HCT116 (cell line): ENCODE measurements around the gene SLC22A4. TPM values are rescaled to one million over a fixed set of nuclear protein-coding genes. Genes with fewer than 3 reads are reported as not detected.

ENCODE experiments used
- ATAC-seq: fragments of 200-7000 bp; cut with Tn5 transposase; 2 replicates; pipeline ENCODE4 v1.9.1; 2020; ENCODE audit warnings: mild to moderate bottlenecking, moderate library complexity
- BruUV-seq: library from RNA; stranded (reverse); fragments of 400-500 nt; replicated peaks from 2 replicates; lab custom pipeline; 2021; lab: Mats Ljungman, UMichigan
- CTCF ChIA-PET: fragments of 300-600 bp; sonication (Branson Sonifier 250); formaldehyde crosslinking; loops from one replicate; lab custom pipeline; 2021; ENCODE audit warnings: antibody characterized with exemption; lab: Charles Lee
- POLR2A ChIA-PET: fragments of 300-600, 350-600 bp; sonication (Branson Sonifier 250); formaldehyde crosslinking; loops from one replicate; lab custom pipeline; 2021; ENCODE audit warnings: antibody characterized with exemption; lab: Charles Lee
- RAD21 ChIA-PET, 2 experiments: fragments of 300-600 bp; sonication (Branson Sonifier 250); formaldehyde crosslinking; loops; one replicate each; lab custom pipeline; 2023; ENCODE audit warnings: low total read pairs in 2 of 2; ENCODE audit not compliant: uncharacterized antibody in 2 of 2, unreplicated experiment in 2 of 2, low non-redundant PET in 1 of 2; lab: Charles Lee
- DNase-seq: peaks from one replicate; pipeline ENCODE4 v3.0.0-alpha.2; 2010; ENCODE audit warnings: low read depth, low spot score
- H2AFZ ChIP-seq: fragments of 200-600 bp; shearing (Covaris generic), sonication (generic); 2 replicates; pipeline ENCODE4 v1.6.1; 2017; ENCODE audit warnings: low read depth, mixed run types, mixed read lengths, antibody characterized with exemption, low read length; ENCODE audit not compliant: poor library complexity, severe bottlenecking
- H3K27ac ChIP-seq: 2 replicates; pipeline ENCODE4 v1.5.1; 2012; ENCODE audit warnings: low read depth, low read length
- H3K27me3 ChIP-seq: fragments of 200-600 bp; sonication (generic); 2 replicates; pipeline ENCODE4 v1.6.1; 2016; ENCODE audit warnings: mixed run types, low read length, mixed read lengths; ENCODE audit not compliant: insufficient read depth
- H3K36me3 ChIP-seq, 2 experiments: fragments of 200-500 bp in 1 of 2; fragments of 200-600 bp in 1 of 2; sonication (Bioruptor generic) in 1 of 2; sonication (generic) in 1 of 2; 2 replicates each; pipeline versions ENCODE4 v1.5.1 to v1.6.1; 2014 to 2016; ENCODE audit warnings: low read length in 2 of 2, inconsistent platforms in 1 of 2, mixed read lengths in 1 of 2, mixed run types in 1 of 2; ENCODE audit not compliant: insufficient read depth in 2 of 2, control insufficient read depth in 1 of 2
- H3K4me1 ChIP-seq, 2 experiments: fragments of 200-600 bp in 1 of 2; sonication (generic) in 1 of 2; 2 replicates each; pipeline versions ENCODE4 v1.5.1 to v1.6.1; 2012 to 2017; ENCODE audit warnings: low read length in 2 of 2, inconsistent platforms in 1 of 2, mild to moderate bottlenecking in 1 of 2, mixed read lengths in 1 of 2, mixed run types in 1 of 2, moderate library complexity in 1 of 2; ENCODE audit not compliant: insufficient read depth in 2 of 2, control insufficient read depth in 1 of 2
- H3K4me2 ChIP-seq: fragments of 200-600 bp; sonication (generic); 2 replicates; pipeline ENCODE4 v1.6.1; 2017; ENCODE audit warnings: mixed run types, low read length, mixed read lengths
- H3K4me3 ChIP-seq, 2 experiments: fragments of 200-600 bp in 1 of 2; sonication (generic) in 1 of 2; replicated peaks in 1 of 2; 2 replicates each; pipeline ENCODE4 v1.5.1; 2011 to 2016; ENCODE audit warnings: low read length in 2 of 2, control low read depth in 1 of 2, low read depth in 1 of 2, mild to moderate bottlenecking in 1 of 2, mixed read lengths in 1 of 2, mixed run types in 1 of 2
- H3K79me2 ChIP-seq: fragments of 200-600 bp; sonication (generic); 2 replicates; pipeline ENCODE4 v1.6.1; 2017; ENCODE audit warnings: mild to moderate bottlenecking, mixed run types, low read length, moderate library complexity, mixed read lengths; ENCODE audit not compliant: insufficient read depth
- H3K9ac ChIP-seq: fragments of 200-600 bp; sonication (generic); 2 replicates; pipeline ENCODE4 v1.6.1; 2016; ENCODE audit warnings: low read length, mixed read lengths
- H3K9me2 ChIP-seq: fragments of 200-600 bp; sonication (generic), shearing (Covaris generic); 2 replicates; pipeline ENCODE4 v1.6.1; 2017; ENCODE audit warnings: mixed run types, mild to moderate bottlenecking, moderate library complexity; ENCODE audit not compliant: insufficient read depth
- H3K9me3 ChIP-seq, 2 experiments: fragments of 200-500 bp in 1 of 2; fragments of 200-600 bp in 1 of 2; sonication (Bioruptor generic) in 1 of 2; sonication (generic) in 1 of 2; 2 replicates each; pipeline ENCODE4 v1.6.1; 2014 to 2017; ENCODE audit warnings: low read length in 2 of 2, mixed read lengths in 2 of 2, inconsistent platforms in 1 of 2, low read depth in 1 of 2, mild to moderate bottlenecking in 1 of 2, mixed run types in 1 of 2, moderate library complexity in 1 of 2; ENCODE audit not compliant: control insufficient read depth in 1 of 2, insufficient read depth in 1 of 2
- H4K20me1 ChIP-seq: fragments of 200-600 bp; sonication (generic), shearing (Covaris generic); 2 replicates; pipeline ENCODE4 v1.6.1; 2017; ENCODE audit warnings: mixed run types, mild to moderate bottlenecking, moderate library complexity; ENCODE audit not compliant: insufficient read depth
- ATF3 ChIP-seq: IDR thresholded peaks from 2 replicates; pipeline ENCODE4 v1.6.1; 2012
- CBX3 ChIP-seq: IDR thresholded peaks from 2 replicates; pipeline ENCODE4 v1.6.1; 2012; ENCODE audit warnings: low read depth
- CEBPB ChIP-seq: IDR thresholded peaks from 2 replicates; pipeline ENCODE4 v1.6.1; 2012; ENCODE audit warnings: low read depth
- CTCF ChIP-seq, 3 experiments: fragments of 200-600 bp in 1 of 3; sonication (generic) in 1 of 3; IDR thresholded peaks in 2 of 3; conservative IDR thresholded peaks in 1 of 3; 2 replicates each; pipeline ENCODE4 v1.5.1; 2012 to 2017; ENCODE audit warnings: low read depth in 2 of 3, low read length in 2 of 3, antibody characterized with exemption in 1 of 3, borderline replicate concordance in 1 of 3, control low read depth in 1 of 3, mild to moderate bottlenecking in 1 of 3, mixed read lengths in 1 of 3, mixed run types in 1 of 3, moderate library complexity in 1 of 3; ENCODE audit not compliant: insufficient read depth in 1 of 3
- EZH2 ChIP-seq: fragments of 200-600 bp; sonication (generic); IDR thresholded peaks from 2 replicates; pipeline ENCODE4 v1.6.1; 2017; ENCODE audit warnings: antibody characterized with exemption, mixed run types
- EZH2phosphoT487 ChIP-seq: fragments of 200-600 bp; IDR thresholded peaks from 2 replicates; pipeline ENCODE4 v1.6.1; 2018; ENCODE audit warnings: antibody characterized with exemption, borderline replicate concordance
- FOSL1 ChIP-seq: IDR thresholded peaks from 2 replicates; pipeline ENCODE4 v1.6.1; 2012; ENCODE audit warnings: low read depth
- JUND ChIP-seq: IDR thresholded peaks from 2 replicates; pipeline ENCODE4 v1.6.1; 2012
- MAX ChIP-seq: IDR thresholded peaks from 2 replicates; pipeline ENCODE4 v1.6.1; 2012
- POLR2A ChIP-seq: IDR thresholded peaks from 2 replicates; pipeline ENCODE4 v1.7.0; 2011; ENCODE audit warnings: borderline replicate concordance; ENCODE audit not compliant: insufficient read depth, insufficient read length; ENCODE audit errors: extremely low read depth
- POLR2AphosphoS5 ChIP-seq: IDR thresholded peaks from 2 replicates; pipeline ENCODE4 v1.6.1; 2011; ENCODE audit warnings: mild to moderate bottlenecking, low read depth, low read length, moderate library complexity
- RAD21 ChIP-seq: IDR thresholded peaks from 2 replicates; pipeline ENCODE4 v1.6.1; 2012; ENCODE audit warnings: low read depth, mild to moderate bottlenecking
- SIN3A ChIP-seq: IDR thresholded peaks from 2 replicates; pipeline ENCODE4 v1.6.1; 2012; ENCODE audit warnings: low read depth
- TCF7L2 ChIP-seq: IDR thresholded peaks from 2 replicates; pipeline ENCODE4 v1.7.0; 2011; ENCODE audit warnings: borderline replicate concordance, inconsistent platforms; ENCODE audit not compliant: insufficient read depth, insufficient read length; ENCODE audit errors: extremely low read depth
- ZFX ChIP-seq: fragments of 450-650 bp; IDR thresholded peaks from 2 replicates; pipeline ENCODE4 v1.6.1; 2017
- ZNF274 ChIP-seq: fragments of 200-500 bp; sonication (Bioruptor generic); IDR thresholded peaks from 2 replicates; pipeline ENCODE4 v1.6.1; 2014; ENCODE audit warnings: mild to moderate bottlenecking, low read depth, low read length, inconsistent platforms
- intact Hi-C: fragments of 100-400 bp; cut with micrococcal nuclease; formaldehyde crosslinking; loops from 2 replicates; pipeline ENCODE4 v1.10.0; 2022
- total RNA-seq: library from RNA; stranded (reverse); gene quantifications from one replicate; pipeline ENCODE4 v1.2.1, GENCODE V29; 2021; ENCODE audit not compliant: unreplicated experiment

SLC22A4 gene
- total RNA-seq, 1 experiment from 2014 or later, result 0.59 TPM

- Histone ChIP-seq H3K4me3 (no peak overlapping the region), H3K9ac (no peak overlapping the region), H3K27me3 (no peaks in the 10 kb centered on the region), H4K20me1 (no peaks in the 10 kb centered on the region), H3K9me3 (no peaks in the 10 kb centered on the region), H3K4me1 (peaks cover 3 to 32% of the 10 kb centered on the region in 2 experiments), H2AFZ (no peak overlapping the region), H3K4me2 (peak overlapping the region; percentile 10; the same call in 1 of the 2 replicates), H3K79me2 (peaks cover 27% of the 10 kb centered on the region; the same call in 1 of the 2 replicates), H3K27ac (no peak overlapping the region), H3K9me2 (no peaks in the 10 kb centered on the region), H3K36me3 (no peaks in the 10 kb centered on the region)
- intact Hi-C loops, result no loop called here
- RAD21 ChIA-PET, result no interaction called here
- ATAC-seq (no peak), DNase-seq (no peak)
- BruUV-seq, result no TSS peak
- CTCF ChIA-PET, result no interaction called here
- no peak for TF ChIP-seq CBX3
- no peak for TF ChIP-seq ZFX
- no peak for TF ChIP-seq JUND
- TF ChIP-seq TCF7L2, result no peak
- TF ChIP-seq SIN3A, result no peak
- TF ChIP-seq EZH2, result no peak
- no peak for TF ChIP-seq ZNF274
- no peak for TF ChIP-seq POLR2A
- no peak for TF ChIP-seq CEBPB
- no peak for TF ChIP-seq EZH2phosphoT487
- no peak for TF ChIP-seq POLR2AphosphoS5
- TF ChIP-seq MAX, result no peak
- no peak for TF ChIP-seq FOSL1
- TF ChIP-seq RAD21, result no peak
- TF ChIP-seq ATF3, result no peak
- TF ChIP-seq CTCF (IDR thresholded peaks at IDR 0.05 in 2 of 3, conservative IDR thresholded peaks at IDR 0.05 in 1 of 3; ENCODE audit: borderline replicate concordance in 1 of 3, insufficient read depth in 1 of 3, low read depth in 2 of 3, low read length in 2 of 3), result no peak
- POLR2A ChIA-PET, result no interaction called here
Measured at GRCh38 chr5:132372127-132372526, 77.9 kb downstream of the SLC22A4 start.
